Measurements from ENCODE around the gene HOXA11. TPM values are rescaled to one million over a fixed set of nuclear protein-coding genes. Genes with fewer than 3 reads are reported as not detected.

Gene HOXA11
- polyA plus RNA-seq, 3 donors from 2014 or later, result not detected

DNA sequence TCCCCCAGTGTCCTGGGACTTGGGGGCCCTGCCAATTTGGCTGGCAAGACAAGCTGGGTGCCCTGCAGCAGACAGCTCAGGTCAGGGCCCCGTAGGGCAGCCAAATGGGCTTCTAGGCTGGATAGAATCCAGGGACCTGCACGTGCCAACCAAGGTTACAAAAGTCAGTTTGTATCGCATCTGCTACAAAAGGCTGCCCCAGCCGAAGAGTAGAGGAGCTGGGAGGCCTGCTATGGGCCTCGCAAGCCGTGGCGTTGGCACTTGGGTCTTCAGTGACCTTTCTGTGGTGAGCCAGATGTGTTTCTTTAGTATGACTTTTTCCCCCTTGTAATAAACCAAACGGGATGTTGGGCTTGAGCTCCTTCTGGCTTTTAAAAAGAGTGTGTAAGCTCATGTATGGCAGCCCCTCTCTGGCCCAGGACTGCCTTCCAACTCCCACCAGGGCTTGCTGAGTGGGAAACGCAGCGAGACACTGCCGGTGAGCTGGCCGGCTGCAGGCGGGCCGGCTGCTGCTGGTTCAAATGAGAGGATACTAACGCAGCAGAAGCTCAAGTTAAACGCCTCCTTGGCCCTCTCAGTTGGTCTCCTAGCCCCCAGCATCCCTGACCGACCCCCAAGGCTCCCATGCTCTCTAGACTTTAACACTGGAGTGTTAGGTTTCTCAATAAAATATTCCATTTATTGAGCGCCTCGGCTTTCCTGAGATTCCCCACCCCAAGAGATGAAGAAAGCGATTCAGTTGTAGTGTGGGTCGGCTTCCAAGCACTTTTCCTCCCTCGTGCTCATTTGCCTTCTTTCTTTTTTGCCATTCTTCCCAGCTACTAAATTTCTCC lies 7.9 kb downstream of the HOXA11 start:
- H3K27ac Mint-ChIP-seq, result no peak overlapping the region
- peaks cover 0 to 8% (median 0%) of the 10 kb centered on the region in 3 donors for H3K36me3 Mint-ChIP-seq
- H3K4me1 Mint-ChIP-seq, result peaks cover 14 to 15% of the 10 kb centered on the region in 2 donors
- peaks cover 0 to 1% (median 0%) of the 10 kb centered on the region in 6 donors for H3K9me3 Mint-ChIP-seq
- DNase-seq, result no peak
- H3K4me3 Mint-ChIP-seq, result no peak overlapping the region
- H3K27me3 Mint-ChIP-seq (ENCODE audit: low read depth in 3 of 3), result peaks cover 13 to 27% (median 21%) of the 10 kb centered on the region in 3 donors

- Mint-ChIP-seq H3K36me3 (peaks cover 0 to 10% (median 0%) of the 10 kb centered on the region in 3 donors), H3K9me3 (peaks cover 0 to 1% (median 0%) of the 10 kb centered on the region in 6 donors), H3K4me1 (peaks cover 21 to 22% of the 10 kb centered on the region in 2 donors), H3K27me3 (ENCODE audit: low read depth in 3 of 3) (peaks cover 19 to 34% (median 26%) of the 10 kb centered on the region in 3 donors), H3K4me3 (no peak overlapping the region), H3K27ac (no peak overlapping the region)
- no peak for DNase-seq
Observed at GRCh38 chr7:27176524-27176845, 8.5 kb downstream of the HOXA11 start.

DNA sequence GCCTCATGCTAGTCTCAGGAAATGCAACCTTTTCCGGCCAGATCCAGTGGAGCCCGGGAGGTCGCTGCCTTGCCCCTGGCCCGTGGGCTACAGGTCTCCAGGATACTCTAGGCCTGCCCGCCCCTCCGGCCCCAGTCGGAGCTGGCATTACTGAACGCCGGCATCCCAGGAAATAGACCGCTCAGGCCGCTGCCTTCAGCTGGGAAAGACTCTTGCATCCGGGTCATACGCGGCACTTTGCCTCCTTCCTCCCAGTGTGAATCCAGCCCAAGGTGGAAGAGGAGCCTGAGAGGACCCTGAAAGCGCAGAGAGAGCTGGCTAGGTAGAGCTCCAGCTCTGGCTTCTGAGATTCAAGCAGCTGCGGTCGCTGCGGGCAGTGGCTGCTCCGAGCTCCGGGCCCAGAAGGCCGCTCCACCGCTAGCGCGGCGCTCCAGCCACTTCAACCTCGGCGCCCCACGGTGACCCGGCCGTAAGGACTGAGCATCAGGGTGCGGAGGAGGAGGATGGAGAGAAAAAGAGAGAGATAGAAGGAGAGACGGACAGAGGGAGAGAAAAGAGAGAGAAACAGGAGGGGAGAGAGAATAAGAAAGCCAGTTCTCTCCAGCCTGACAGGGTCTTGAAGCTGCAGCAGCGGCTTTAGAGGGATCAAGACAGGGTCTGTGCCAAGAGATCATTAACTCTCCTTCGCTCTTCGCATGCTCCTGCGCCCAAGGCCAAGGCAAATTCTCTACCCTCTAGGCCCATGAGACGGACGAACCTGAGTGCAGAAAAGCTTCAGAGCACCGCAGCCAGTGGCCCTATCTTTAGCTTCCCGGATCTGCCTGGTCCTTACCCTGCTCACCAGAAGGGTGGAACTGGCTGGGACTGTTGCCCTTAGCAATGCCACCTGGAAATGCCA lies 9.2 kb downstream of the HOXA11 start:
- Mint-ChIP-seq H3K36me3 (peaks cover 0 to 11% (median 0%) of the 10 kb centered on the region in 3 donors), H3K9me3 (peaks cover 0 to 1% (median 0%) of the 10 kb centered on the region in 6 donors), H3K27ac (no peak overlapping the region), H3K27me3 (ENCODE audit: low read depth in 3 of 3) (peaks cover 25 to 36% (median 25%) of the 10 kb centered on the region in 3 donors), H3K4me1 (peaks cover 26 to 28% of the 10 kb centered on the region in 2 donors), H3K4me3 (no peak overlapping the region)
- no peak for DNase-seq

DNA sequence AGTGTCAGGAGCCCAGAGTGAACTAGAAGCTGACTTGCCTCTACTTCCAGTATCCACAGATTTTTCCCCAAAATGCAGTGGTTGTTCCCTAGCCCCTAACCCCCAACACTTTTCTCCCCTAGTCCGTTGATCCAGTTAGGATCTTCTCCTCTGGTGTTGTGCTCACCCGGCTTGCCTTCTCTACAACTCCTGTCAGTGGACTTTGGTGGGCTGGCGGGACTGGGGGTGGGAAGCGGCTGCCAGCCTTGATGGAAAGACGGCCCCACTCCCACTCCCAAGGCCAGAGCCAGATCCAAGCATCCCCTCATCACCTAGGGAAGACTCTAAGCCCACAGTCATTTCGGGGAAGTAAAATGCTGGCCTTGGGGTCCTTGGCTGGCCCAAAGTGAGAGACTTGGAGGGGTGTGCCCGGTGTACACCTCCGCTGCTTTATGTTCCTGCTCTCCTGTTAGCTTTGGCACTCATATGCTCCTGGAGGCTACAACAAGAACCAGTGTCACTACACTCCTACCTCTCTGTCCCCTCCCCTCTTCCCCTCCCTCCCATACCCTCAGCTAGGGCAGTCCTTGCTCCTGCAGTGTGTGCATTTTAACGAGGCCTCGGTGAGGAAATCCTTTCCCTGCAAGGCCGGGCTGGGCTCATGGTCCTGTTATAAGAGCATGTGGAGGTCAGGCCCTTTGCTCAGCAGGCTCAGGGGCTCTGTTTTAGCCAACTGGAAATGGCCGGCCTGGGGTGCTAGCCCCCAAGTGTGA lies 10.0 kb downstream of the HOXA11 start:
- peaks cover 0 to 11% (median 3%) of the 10 kb centered on the region in 3 donors for H3K36me3 Mint-ChIP-seq
- peaks cover 0 to 1% (median 0%) of the 10 kb centered on the region in 6 donors for H3K9me3 Mint-ChIP-seq
- no peak for DNase-seq
- H3K4me3 Mint-ChIP-seq, result peak overlapping the region; percentile 63 to 78 (median 74)
- peaks cover 26 to 36% of the 10 kb centered on the region in 2 donors for H3K4me1 Mint-ChIP-seq
- peaks cover 30 to 41% (median 30%) of the 10 kb centered on the region in 3 donors for H3K27me3 Mint-ChIP-seq (ENCODE audit: low read depth in 3 of 3)
- no peak overlapping the region for H3K27ac Mint-ChIP-seq

- Mint-ChIP-seq H3K4me1 (peaks cover 24 to 28% of the 10 kb centered on the region in 2 donors), H3K27ac (peak within 1 kb of the TSS in 1 of 6 donors; percentile 50), H3K27me3 (ENCODE audit: low read depth in 3 of 3) (peaks cover 25 to 41% (median 27%) of the 10 kb centered on the region in 3 donors), H3K36me3 (peaks cover 0 to 4% (median 3%) of the 10 kb centered on the region in 3 donors), H3K4me3 (peak within 1 kb of the TSS; percentile 77 to 82 (median 80)), H3K9me3 (no peaks in the 10 kb centered on the region)
- no peak for DNase-seq
Observed at GRCh38 chr7:27173956-27174873, 10.8 kb downstream of the HOXA11 start, which contains the start of gene HOXA10. HOXA10 (minus strand) TSS chr7:27174320; CDS start chr7:27174306, 14 bp downstream.

GRCh38 chr7:27173511-27173955 lies 11.5 kb downstream of the HOXA11 start:
- H3K9me3 Mint-ChIP-seq, result no peaks in the 10 kb centered on the region
- DNase-seq, result peak; percentile 59 to 72 (median 70)
- H3K4me1 Mint-ChIP-seq, result peaks cover 25 to 32% of the 10 kb centered on the region in 2 donors
- H3K27ac Mint-ChIP-seq, result no peak overlapping the region
- H3K4me3 Mint-ChIP-seq, result peak overlapping the region in 4 of 5 donors; percentile 51 to 78 (median 65)
- peaks cover 3 to 4% (median 4%) of the 10 kb centered on the region in 3 donors for H3K36me3 Mint-ChIP-seq
- H3K27me3 Mint-ChIP-seq (ENCODE audit: low read depth in 3 of 3), result peaks cover 30 to 47% (median 32%) of the 10 kb centered on the region in 3 donors

GRCh38 chr7:27172823-27173510 lies 12.1 kb downstream of the HOXA11 start:
- peak overlapping the region; percentile 77 to 80 (median 79) for H3K4me3 Mint-ChIP-seq
- H3K36me3 Mint-ChIP-seq, result peaks cover 3 to 5% (median 4%) of the 10 kb centered on the region in 3 donors
- peaks cover 35 to 52% (median 36%) of the 10 kb centered on the region in 3 donors for H3K27me3 Mint-ChIP-seq (ENCODE audit: low read depth in 3 of 3)
- no peak for DNase-seq
- peaks cover 29 to 38% of the 10 kb centered on the region in 2 donors for H3K4me1 Mint-ChIP-seq
- peak overlapping the region in 2 of 6 donors; percentile 11 to 50 for H3K27ac Mint-ChIP-seq
- H3K9me3 Mint-ChIP-seq, result no peaks in the 10 kb centered on the region

- Mint-ChIP-seq H3K9me3 (no peaks in the 10 kb centered on the region), H3K4me1 (peaks cover 29 to 44% of the 10 kb centered on the region in 2 donors), H3K27me3 (ENCODE audit: low read depth in 3 of 3) (peaks cover 40 to 55% (median 42%) of the 10 kb centered on the region in 3 donors), H3K4me3 (peak overlapping the region; percentile 77 to 80 (median 78)), H3K36me3 (peaks cover 3 to 5% (median 4%) of the 10 kb centered on the region in 3 donors), H3K27ac (peak overlapping the region in 5 of 6 donors; percentile 11 to 85 (median 41))
- no peak for DNase-seq
Observed at GRCh38 chr7:27172315-27172774, 12.7 kb downstream of the HOXA11 start.

GRCh38 chr7:27171637-27172314 lies 13.3 kb downstream of the HOXA11 start:
- peaks cover 3 to 5% (median 4%) of the 10 kb centered on the region in 3 donors for H3K36me3 Mint-ChIP-seq
- DNase-seq, result no peak

DNA sequence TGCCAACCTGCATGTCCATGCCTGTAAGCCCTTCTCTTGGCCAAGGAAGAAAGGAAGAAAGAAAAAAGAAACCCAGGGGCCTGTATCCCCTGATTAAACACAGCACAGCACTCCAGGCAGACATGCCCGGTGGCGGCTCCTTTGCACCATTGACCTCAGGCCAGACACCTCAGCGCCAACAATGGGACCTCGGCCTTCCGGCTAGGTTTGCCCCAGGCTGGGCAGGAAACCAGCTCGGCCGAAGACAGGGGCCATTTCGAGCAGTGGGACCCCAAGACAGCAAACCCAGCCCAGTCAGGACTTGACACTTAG lies 13.8 kb downstream of the HOXA11 start:
- peaks cover 32 to 45% of the 10 kb centered on the region in 2 donors for H3K4me1 Mint-ChIP-seq
- no peaks in the 10 kb centered on the region for H3K9me3 Mint-ChIP-seq
- H3K27me3 Mint-ChIP-seq (ENCODE audit: low read depth in 3 of 3), result peaks cover 43 to 62% (median 47%) of the 10 kb centered on the region in 3 donors
- peaks cover 3 to 5% (median 4%) of the 10 kb centered on the region in 3 donors for H3K36me3 Mint-ChIP-seq
- peak overlapping the region in 5 of 6 donors; percentile 11 to 67 (median 28) for H3K27ac Mint-ChIP-seq
- peak overlapping the region; percentile 13 to 80 (median 70) for H3K4me3 Mint-ChIP-seq
- peak in 1 of 3 donors; percentile 50 for DNase-seq

More at GRCh38 chr7:27171637-27172314, 13.3 kb downstream of the HOXA11 start:
- Mint-ChIP-seq H3K9me3 (no peaks in the 10 kb centered on the region), H3K4me3 (peak overlapping the region; percentile 77 to 80 (median 78)), H3K27me3 (ENCODE audit: low read depth in 3 of 3) (peaks cover 43 to 59% (median 44%) of the 10 kb centered on the region in 3 donors), H3K27ac (peak overlapping the region; percentile 11 to 85 (median 44)), H3K4me1 (peaks cover 32 to 45% of the 10 kb centered on the region in 2 donors)

Data from immature natural killer cell (primary cell).